Inflammatory macrophage treated with lipopolysaccharide for 4 hours (primary cell): Measurements from ENCODE around the gene RLN2.
"Not testable (repeated sequence)": the region's sequence is repeated elsewhere in the genome, so short reads cannot be mapped to it uniquely, and the experiment has no call there.

ENCODE experiments used
- DNase-seq: peaks from one replicate; pipeline ENCODE4 v3.0.0-alpha.2; 2020

Gene RLN2, protein sequence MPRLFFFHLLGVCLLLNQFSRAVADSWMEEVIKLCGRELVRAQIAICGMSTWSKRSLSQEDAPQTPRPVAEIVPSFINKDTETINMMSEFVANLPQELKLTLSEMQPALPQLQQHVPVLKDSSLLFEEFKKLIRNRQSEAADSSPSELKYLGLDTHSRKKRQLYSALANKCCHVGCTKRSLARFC

DNA sequence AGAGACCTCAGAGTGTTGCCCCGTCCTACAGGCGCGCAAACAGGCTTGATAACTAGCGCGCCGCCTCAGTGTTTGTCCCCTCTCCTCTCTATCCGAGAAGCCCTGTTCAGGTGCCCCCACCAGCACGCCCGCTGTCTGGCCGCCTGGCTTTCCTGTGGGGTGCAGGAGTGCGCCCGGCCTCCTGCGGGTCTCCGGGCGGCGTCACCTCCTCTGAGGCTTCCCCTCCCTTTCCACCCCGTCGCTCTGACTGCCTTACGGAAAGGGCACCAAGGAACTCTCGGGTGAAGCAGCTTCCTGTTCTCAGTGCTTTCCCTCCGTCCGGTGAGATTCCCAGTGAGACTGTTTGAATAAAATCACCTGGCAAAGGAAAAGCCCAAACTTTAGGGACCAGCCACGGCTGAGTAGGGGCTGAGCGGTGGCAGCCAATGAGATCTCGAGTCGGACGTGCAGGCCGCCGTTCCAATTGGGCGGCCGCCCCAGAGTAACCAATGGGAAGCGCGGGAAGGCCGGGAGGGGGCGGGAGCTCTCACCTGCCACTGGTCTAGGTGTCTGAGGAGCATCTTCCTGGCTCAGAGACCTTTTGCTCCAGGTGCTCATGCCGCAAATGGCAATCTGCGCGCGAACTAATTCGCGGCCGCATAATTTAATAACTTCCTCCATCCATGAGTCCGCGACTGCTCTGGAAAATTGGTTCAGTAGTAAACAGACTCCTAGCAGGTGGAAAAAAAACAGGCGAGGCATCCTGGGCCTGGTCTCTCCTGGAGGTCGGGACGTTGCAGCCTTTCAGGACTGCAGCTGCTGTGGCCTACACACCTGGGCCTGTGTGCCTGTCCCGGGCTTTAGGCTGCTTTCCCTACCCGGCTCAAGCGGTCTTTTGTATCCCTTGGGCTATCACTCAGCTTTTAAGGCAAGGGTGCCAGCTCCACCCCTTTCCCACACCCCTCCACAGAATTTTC lies at the start of gene RLN2:
Gene RLN2 (minus strand): TSS at position 877 of the 956 bp plus-strand sequence. CDS start 136 bp downstream, at position 741.
- not testable (repeated sequence) for DNase-seq

DNA sequence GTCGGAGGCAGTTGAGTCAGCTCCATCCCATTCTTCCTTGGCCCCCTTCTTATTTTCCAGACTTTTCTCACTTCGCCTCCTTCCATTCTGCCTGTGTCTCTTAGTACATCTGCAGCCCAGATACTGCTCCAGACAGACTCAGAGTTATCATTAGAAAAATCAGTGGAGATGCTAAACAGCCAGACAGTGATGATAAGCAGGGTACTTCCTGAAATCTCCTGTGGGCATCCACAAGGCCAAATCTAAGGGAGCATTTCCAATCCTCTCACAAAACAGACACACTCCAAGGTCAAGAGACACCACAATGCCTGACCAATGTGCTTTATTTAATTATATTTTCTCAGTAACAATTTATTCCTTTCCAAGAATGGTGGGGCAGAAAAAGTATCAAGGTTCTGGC lies 49.7 kb upstream of the RLN2 start:
- no peak for DNase-seq

DNA sequence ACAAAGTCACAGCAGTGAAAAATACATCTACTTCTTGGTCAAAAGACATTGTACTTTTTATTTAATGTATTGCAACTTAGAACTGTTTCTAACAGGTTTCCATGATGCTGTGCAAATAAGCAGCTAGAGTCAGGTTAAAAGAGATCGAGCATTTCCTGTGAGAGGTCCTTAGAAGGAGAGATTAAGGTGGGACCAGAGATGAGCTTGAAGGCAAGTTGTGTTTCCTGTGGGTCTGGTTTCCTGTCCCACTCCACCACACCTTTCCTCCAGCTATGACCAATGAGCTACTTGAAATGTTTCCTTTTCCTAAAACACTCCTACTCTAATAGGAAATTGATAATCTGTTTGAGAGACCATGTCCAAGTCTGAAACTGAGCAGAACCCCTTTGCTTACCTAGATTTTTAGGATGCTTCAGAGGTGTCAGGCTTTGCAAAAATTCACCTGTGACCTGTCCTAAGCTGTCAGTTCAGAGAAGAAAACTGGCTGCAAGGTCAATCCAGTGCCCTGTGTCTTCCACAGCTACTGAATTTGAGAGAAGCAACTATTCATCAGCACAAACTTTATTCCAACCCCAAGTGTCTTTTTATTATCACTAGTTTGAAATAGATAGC lies 48.2 kb upstream of the RLN2 start:
- no peak for DNase-seq

DNA sequence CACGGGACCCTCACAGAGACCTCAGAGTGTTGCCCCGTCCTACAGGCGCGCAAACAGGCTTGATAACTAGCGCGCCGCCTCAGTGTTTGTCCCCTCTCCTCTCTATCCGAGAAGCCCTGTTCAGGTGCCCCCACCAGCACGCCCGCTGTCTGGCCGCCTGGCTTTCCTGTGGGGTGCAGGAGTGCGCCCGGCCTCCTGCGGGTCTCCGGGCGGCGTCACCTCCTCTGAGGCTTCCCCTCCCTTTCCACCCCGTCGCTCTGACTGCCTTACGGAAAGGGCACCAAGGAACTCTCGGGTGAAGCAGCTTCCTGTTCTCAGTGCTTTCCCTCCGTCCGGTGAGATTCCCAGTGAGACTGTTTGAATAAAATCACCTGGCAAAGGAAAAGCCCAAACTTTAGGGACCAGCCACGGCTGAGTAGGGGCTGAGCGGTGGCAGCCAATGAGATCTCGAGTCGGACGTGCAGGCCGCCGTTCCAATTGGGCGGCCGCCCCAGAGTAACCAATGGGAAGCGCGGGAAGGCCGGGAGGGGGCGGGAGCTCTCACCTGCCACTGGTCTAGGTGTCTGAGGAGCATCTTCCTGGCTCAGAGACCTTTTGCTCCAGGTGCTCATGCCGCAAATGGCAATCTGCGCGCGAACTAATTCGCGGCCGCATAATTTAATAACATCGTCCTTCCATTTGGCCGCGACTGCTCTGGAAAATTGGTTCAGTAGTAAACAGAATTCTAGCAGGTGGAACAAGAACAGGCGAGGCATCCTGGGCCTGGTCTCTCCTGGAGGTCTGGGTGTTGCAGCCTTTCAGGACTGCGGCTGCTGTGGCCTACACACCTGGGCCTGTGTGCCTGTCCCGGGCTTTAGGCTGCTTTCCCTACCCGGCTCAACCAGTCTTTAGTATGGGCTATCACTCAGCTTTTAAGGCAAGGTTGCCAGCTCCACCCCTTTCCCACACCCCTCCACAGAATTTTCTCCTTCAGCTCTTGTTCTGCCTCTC lies 34.8 kb upstream of the RLN2 start, which contains the start of gene RLN1:
Gene RLN1 (minus strand): TSS at position 885 of the 990 bp plus-strand sequence. CDS start 130 bp downstream, at position 755.
- DNase-seq = not testable (repeated sequence)

DNA sequence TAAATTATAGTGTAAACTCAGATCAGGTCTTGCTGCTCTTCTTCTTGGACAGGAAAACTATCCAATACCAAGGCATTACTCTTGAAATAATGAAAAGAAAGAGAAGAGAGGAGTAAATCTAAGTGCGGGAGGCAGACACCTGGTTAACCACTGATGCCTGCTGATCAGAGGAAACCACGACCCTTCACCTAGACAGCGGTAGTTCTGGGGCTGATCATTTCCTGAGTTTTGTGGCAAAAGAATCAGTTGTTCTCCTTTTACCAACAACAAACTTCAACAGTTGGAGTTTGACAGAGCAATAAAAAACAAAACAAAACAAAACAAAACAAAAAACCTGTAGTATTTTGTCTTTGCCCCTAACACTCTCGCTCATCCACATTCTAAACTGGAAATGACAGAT lies 32.2 kb upstream of the RLN2 start:
- no peak for DNase-seq

DNA sequence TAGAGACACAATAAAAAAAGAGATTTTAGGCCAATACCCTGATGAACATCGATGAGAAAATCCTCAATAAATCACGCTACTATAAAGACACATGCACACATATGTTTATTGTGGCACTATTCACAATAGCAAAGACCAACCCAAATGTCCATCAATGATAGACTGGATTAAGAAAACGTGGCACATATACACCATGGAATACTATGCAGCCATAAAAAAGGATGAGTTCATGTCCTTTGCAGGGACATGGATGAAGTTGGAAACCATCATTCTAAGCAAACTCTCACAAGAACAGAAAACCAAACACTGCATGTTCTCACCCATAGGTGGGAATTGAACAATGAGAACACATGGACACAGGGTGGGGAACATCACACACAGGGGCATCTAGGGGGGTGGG lies 26.8 kb upstream of the RLN2 start:
- DNase-seq = not testable (repeated sequence)

DNA sequence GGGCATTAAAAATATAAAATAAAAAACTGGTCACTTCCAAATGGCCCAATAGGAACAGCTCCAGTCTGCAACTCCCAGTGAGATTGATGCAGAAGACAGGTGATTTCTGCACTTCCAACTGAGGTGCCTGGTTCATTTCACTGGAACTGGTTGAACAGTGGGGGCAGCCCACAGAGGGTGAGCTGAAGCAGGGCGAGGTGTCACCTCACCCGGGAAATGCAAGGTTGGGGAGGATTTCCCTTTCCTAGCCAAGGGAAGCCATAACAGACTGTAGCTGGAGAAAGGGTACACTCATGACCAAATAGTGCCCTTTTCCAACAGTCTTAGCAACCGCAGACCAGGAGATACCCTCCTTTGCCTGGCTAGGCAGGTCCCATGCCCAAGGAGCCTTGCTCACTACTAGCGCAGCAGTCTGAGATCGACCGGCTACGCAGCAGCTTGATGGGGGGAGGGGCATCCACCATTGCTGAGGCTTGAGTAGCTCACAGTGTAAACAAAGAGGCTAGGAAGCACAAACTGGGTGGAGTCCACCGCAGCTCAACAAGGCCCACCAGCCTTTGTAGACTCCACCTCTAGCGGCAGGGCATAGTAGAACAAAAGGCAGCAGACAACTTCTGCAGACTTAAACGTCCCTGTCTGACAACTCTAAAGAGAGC lies 22.5 kb upstream of the RLN2 start:
- DNase-seq = no peak

DNA sequence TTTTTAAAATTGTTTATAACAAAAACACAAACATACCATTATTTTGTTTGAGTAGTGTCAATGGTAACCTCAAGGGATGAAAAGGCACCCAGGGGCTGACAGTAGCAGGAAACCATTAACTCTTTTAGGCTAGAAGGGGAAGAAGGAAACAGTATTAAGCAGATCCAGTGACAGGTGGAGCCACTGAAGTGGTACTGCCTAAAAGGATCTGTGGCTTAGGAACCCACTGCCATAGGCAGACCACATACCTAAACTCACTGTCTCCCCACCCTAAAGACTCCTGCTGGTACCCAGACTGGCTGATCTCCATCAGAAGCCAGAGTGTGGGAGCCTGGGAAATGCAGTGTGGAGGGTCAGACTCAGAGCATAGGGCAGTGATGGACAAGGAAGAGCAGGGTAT lies 21.7 kb upstream of the RLN2 start:
- no peak for DNase-seq

DNA sequence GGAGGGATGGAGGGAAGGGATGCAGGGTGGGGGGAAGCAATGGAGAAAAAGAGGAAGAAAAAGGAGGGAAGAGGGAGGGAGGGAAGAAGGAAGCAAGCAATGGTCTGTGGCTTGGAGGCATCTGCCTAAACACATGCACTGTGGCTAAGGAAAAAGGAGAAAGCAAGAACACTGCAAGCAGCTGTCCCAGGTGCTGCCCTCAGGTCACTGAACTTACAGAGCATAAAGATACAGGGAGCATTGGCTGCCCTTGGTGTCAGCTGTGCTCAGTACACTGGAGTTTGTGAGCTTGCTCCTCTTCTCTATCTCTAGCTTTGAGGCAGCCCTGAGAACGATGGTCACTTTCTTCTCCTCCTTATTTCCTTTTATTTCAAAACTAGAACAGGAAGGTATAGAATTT lies 17.1 kb upstream of the RLN2 start:
- DNase-seq = not testable (repeated sequence)

DNA sequence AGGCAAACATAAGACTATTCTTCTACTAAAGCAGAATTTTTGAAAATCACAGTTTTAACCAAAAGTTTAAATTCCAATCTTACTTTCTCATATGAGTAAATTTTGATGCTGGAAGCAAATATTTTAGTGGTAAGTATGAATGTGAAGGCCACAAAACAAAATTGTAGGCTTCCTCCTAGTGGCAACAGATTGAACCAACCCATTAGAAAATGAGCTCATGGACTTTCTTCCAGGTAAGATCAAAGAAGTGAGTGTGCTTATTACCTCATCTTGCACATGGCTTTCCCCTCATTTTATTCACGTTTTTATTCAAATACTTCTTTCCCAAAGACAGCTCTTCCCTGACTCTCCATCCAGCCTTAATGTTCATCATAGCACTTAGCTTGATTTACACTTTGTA lies 16.5 kb upstream of the RLN2 start:
- no peak for DNase-seq

DNA sequence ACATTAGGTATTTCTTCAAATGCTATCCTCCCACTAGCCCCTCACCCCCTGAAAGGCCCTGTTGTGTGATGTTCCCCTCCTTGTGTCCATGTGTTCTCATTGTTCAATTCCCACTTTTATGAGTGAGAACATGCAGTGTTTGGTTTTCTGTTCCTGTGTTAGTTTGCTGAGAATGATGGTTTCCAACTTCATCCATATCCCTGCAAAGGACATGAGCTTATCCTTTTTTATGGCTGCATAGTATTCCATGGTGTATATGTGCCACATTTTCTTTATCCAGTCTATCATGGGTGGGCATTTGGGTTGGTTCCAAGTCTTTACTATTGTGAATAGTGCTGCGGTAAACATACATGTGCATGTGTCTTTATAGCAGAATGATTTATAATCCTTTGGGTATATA lies 11.9 kb upstream of the RLN2 start:
- DNase-seq = not testable (repeated sequence)

DNA sequence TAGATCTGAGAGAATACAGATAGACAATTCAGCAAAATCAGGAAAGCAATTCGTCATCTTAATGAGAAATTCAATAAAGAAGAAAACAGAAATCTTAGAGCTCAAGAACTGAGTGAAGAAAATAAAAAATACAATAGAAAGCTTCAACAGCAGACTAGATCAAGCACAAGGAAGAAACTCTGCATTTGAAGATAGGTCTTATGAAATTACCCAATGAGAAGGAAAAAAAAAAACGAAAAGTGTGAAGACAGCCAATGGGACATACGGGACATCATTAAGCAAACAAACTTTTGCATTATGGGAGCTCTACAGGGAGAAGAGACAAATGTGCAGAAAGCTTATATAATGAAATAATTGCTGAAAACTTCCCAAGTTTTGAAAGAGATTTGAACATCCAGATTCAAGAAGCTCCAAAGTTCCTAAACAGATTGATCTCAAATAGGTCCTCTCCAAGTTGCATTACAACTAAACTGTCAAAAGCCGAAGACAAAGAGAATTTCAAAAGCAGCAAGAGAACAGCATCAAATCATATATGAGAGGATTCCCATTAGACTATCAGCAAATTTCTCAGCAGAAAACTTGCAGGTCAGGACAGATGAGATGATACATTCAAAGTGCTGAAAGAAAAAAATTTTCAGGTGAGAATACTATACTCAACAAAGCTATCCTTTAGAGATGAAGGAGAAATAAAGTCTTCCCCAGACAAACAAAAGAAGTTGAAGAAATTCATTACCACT lies 10.8 kb upstream of the RLN2 start:
- DNase-seq = no peak

DNA sequence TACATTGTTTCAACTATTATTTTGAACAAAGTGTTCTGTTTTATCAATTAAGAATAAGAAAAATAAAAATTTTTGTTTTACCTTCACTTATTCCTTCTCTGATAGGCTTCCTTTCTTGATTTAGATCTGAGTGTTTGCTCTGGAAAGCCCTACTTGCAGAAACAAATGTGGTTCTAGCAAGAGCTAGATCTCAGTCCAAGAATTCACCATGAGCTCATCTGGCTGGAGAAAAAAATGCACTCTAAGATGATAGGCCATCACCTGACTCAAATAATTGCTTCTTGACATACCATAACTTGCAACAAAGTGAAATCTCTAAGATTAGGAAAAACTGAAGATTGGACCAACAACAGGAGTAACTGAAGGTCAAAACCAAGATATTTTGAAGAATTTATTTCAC lies 6.3 kb upstream of the RLN2 start:
- DNase-seq = no peak

DNA sequence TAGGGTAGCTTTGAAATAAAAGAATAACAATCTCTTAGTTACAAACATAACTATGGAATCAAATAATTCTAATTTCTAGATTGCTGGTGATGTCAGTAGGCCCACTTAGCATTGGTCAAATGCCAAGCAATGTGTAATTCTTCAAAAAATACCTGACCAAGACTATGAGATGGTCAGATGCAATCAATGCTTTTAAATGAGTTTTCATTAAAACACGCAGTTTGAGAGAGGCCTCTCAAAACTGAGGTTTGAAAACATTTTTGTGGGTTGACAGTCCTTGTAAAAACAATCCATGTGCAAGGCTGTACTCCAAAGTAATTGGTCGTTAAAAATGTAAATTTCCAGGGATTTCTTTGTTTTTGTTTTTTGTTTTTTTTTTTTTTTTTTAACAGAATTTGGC lies 1.2 kb upstream of the RLN2 start:
- DNase-seq = no peak

DNA sequence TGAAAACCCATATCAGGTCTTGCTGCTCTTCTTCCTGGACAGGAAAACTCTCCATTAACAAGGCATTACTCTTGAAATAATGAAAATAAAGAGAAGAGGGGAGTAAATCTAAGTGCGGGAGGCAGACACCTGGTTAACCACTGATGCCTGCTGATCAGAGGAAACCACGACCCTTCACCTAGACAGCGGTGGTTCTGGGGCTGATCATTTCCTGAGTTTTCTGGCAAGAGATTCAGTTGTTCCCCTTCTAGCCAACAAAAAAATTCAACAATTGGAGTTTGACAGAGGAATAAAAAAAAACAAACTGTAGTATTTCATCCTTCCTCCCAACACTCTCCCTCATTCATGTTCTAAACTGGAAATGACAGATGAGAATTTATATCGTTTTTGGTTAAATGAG lies 3.0 kb downstream of the RLN2 start:
- DNase-seq = no peak

DNA sequence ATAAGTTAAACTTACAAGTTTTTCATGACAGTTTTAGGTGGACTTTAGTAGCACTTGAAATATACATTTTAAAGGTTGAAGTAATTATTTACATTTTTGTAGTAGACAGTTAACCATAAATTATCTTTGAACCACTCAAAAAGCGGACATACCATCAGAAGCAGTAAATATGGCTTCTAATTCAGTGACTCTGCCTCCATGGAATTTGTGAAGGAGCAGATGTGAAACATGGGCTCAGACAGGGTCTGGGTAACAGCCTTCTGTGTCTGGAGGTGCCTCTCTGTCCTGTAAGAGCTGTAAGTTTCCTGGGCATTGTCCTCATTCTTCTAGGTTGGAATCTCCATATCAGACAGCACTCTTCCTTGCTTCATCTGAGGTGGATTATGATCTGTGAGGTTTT lies 12.4 kb downstream of the RLN2 start:
- no peak for DNase-seq

DNA sequence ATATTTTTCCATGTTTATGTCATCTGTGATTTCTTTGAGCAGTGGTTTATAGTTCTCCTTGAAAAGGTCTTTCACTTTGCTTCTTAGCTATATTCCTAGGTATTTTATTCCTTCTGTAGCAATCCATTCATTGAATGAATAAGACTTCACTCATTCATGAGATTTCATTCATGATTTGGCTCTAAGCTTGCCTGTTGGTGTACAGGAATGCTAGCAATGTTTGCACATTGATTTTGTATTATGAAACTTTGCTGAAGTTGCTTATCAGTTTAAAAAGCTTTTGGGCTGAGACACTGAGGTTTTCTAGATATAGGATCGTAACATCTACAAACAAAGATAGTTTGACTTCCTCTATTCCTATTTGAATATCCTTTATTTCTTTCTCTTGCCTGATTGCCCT lies 15.9 kb downstream of the RLN2 start:
- DNase-seq = no peak

DNA sequence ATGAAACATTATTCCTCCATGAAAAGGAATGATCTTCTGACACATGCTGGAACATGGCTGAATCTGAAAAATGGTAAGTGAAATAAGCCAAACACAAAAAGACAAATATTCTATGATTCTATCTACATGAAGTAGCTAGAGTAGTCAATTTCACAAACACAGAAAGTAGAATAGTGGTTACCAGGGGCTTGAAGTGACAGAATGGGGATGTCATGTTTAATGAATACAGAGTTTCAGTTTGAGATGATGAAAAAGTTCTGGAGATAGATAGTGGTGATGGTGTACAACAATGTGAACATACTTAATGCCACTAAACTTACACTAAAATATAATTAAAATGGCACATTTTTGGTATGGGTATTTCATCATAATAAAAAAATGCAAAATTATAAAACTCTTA lies 18.3 kb downstream of the RLN2 start:
- no peak for DNase-seq

DNA sequence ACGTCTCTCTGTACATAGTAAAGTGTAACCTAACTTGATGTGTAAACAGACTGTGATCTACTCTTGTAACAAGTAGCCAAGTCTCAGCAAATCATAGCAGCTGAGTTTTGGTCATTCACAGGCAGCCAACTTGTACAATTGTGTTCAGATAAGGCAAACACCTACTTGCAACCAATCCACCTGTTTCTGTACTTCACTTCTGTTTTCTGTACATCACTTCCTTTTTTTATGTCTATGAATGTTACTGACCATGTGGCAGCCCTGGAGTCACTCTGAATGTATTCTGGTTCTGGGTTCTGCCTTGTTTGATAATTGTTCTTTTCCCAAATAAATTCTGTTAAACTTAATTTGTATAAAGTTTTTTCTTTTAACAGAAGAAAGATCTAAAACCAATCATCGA lies 26.0 kb downstream of the RLN2 start:
- no peak for DNase-seq

DNA sequence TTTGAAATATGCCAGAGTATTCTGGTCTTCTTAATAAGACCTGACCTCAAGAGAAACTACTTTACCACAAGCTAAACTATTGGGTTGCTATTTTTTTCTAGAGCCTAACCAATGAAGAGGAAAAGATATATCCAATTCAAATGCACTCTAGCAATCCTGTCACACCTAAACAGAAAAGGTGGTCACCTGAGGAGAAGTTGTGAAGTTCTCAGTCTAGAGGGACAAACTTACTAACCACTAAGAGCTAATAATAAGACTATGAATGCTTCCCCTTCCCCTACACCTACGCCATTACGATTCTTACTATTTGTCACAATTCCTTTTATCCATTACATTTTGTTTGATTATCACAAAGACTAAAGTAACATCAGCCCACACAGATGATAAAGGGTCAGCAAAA lies 29.7 kb downstream of the RLN2 start:
- DNase-seq = no peak

DNA sequence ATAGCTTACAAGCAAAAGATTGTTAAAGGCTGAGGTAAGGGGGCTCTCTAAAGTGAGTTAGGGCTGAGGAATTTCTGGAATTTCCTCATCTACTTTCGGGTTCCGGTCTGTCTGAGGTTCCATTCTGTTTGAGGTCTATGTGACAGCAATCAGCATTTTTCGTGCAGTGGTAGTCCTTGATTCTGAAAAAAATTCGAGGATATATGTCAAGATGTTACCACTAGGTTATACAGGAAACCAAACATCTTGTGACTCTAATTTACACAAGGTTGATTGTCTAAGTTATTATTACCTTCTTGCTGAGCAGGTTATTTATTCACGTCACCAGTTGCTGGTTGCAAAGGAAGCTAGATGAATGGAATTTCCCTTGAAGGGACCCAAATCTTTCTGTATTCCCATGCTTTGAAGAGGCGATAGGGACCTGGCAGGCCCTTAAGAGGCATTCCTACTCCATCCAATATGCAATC lies 35.2 kb downstream of the RLN2 start:
- DNase-seq = no peak
